Stimulated activated CD4-positive, alpha-beta T cell treated with anti-CD3 and anti-CD28 coated beads, TNF-alpha, amount 100 ng/mL, for 24 hours (primary cell): ENCODE measurements around the gene CNIH1.
A peak's percentile ranks its signal among the peaks of the same experiment; 100 is the strongest.

Source experiments
- DNase-seq, 3 experiments: peaks; one replicate each; pipeline ENCODE4 v3.0.0-alpha.2; 2020; ENCODE audit warnings: low read depth in 3 of 3

The CNIH1 gene

GRCh38 chr14:54440873-54441868 is at the start of gene CNIH1:
Gene CNIH1 (minus strand): TSS chr14:54441374. CDS start chr14:54441327, 47 bp downstream.
- peak; percentile 84 to 89 (median 84) for DNase-seq

- DNase-seq = no peak
These were observed 49.4 kb upstream of the CNIH1 start for GRCh38 chr14:54490445-54491175.

GRCh38 chr14:54489731-54490444 is 48.7 kb upstream of the CNIH1 start:
- DNase-seq = no peak

GRCh38 chr14:54489318-54489683 is 48.1 kb upstream of the CNIH1 start:
- no peak for DNase-seq

- peak; percentile 73 to 86 (median 73) for DNase-seq
These were observed 47.6 kb upstream of the CNIH1 start, which contains the start of gene GMFB for GRCh38 chr14:54488646-54489317. Gene GMFB (minus strand): TSS chr14:54488980. CDS start chr14:54488927, 53 bp downstream.

- DNase-seq = peak in 1 of 3 experiments; percentile 11
These were observed 47.1 kb upstream of the CNIH1 start for GRCh38 chr14:54488318-54488645.

- no peak for DNase-seq
These were observed 46.6 kb upstream of the CNIH1 start for GRCh38 chr14:54487771-54488170.

GRCh38 chr14:54486685-54487084 is 45.5 kb upstream of the CNIH1 start:
- no peak for DNase-seq

GRCh38 chr14:54483846-54484245 is 42.7 kb upstream of the CNIH1 start:
- no peak for DNase-seq

- DNase-seq = no peak
These were observed 42.0 kb upstream of the CNIH1 start for GRCh38 chr14:54483073-54483745.

- no peak for DNase-seq
These were observed 40.5 kb upstream of the CNIH1 start for GRCh38 chr14:54481695-54482094.

- DNase-seq = no peak
These were observed 39.8 kb upstream of the CNIH1 start for GRCh38 chr14:54480830-54481562.

- no peak for DNase-seq
These were observed 37.6 kb upstream of the CNIH1 start for GRCh38 chr14:54478636-54479215.

GRCh38 chr14:54475911-54476310 is 34.7 kb upstream of the CNIH1 start:
- no peak for DNase-seq

- no peak for DNase-seq
These were observed 34.2 kb upstream of the CNIH1 start for GRCh38 chr14:54475187-54475899.

GRCh38 chr14:54474232-54474793 is 33.1 kb upstream of the CNIH1 start:
- no peak for DNase-seq

- no peak for DNase-seq
These were observed 31.1 kb upstream of the CNIH1 start for GRCh38 chr14:54472315-54472714.

GRCh38 chr14:54471641-54472040 is 30.5 kb upstream of the CNIH1 start:
- DNase-seq = no peak

- no peak for DNase-seq
These were observed 29.5 kb upstream of the CNIH1 start for GRCh38 chr14:54470701-54471100.
